SW480 (cell line): ENCODE measurements around the gene SCFD2.
"Not testable (repeated sequence)": the region's sequence is repeated elsewhere in the genome, so short reads cannot be mapped to it uniquely, and the experiment has no call there.

Experiments used
- DNase-seq: peaks from one replicate; pipeline ENCODE4 v3.0.0-alpha.2; 2016; ENCODE audit warnings: low spot score

The SCFD2 gene

GRCh38 chr4:53189011-53189410, 176.8 kb downstream of the SCFD2 start:
- DNase-seq = no peak

GRCh38 chr4:53186714-53187358, 179.0 kb downstream of the SCFD2 start:
- DNase-seq = no peak

GRCh38 chr4:53185869-53186585, 179.8 kb downstream of the SCFD2 start:
- no peak for DNase-seq

GRCh38 chr4:53183754-53184153, 182.1 kb downstream of the SCFD2 start:
- DNase-seq = no peak

GRCh38 chr4:53177751-53178150, 188.1 kb downstream of the SCFD2 start:
- DNase-seq = not testable (repeated sequence)

GRCh38 chr4:53175640-53176039, 190.2 kb downstream of the SCFD2 start:
- no peak for DNase-seq

GRCh38 chr4:53174823-53175222, 191.0 kb downstream of the SCFD2 start:
- no peak for DNase-seq

GRCh38 chr4:53173576-53173975, 192.3 kb downstream of the SCFD2 start:
- no peak for DNase-seq

GRCh38 chr4:53171797-53172196, 194.1 kb downstream of the SCFD2 start:
- DNase-seq = no peak

GRCh38 chr4:53169695-53170617, 195.9 kb downstream of the SCFD2 start:
- DNase-seq = no peak

- DNase-seq = no peak
These were observed 197.6 kb downstream of the SCFD2 start for GRCh38 chr4:53168228-53168627.

- no peak for DNase-seq
These were observed 202.9 kb downstream of the SCFD2 start for GRCh38 chr4:53162969-53163368.

- DNase-seq = no peak
These were observed 204.0 kb downstream of the SCFD2 start for GRCh38 chr4:53161787-53162433.

GRCh38 chr4:53161051-53161786, 204.6 kb downstream of the SCFD2 start:
- DNase-seq = no peak

- DNase-seq = no peak
These were observed 209.0 kb downstream of the SCFD2 start for GRCh38 chr4:53156896-53157295.

- DNase-seq = no peak
These were observed 213.4 kb downstream of the SCFD2 start for GRCh38 chr4:53152467-53152866.

- DNase-seq = no peak
These were observed 214.4 kb downstream of the SCFD2 start for GRCh38 chr4:53151489-53151788.

- DNase-seq = no peak
These were observed 215.0 kb downstream of the SCFD2 start for GRCh38 chr4:53150631-53151488.

GRCh38 chr4:53147711-53148110, 218.2 kb downstream of the SCFD2 start:
- DNase-seq = no peak

- no peak for DNase-seq
These were observed 218.7 kb downstream of the SCFD2 start for GRCh38 chr4:53147197-53147596.

GRCh38 chr4:53141308-53141707, 224.6 kb downstream of the SCFD2 start:
- no peak for DNase-seq
